Glomerular visceral epithelial cell (primary cell): ENCODE data around the gene MOSPD3.
A peak's percentile ranks its signal among the peaks of the same experiment; 100 is the strongest.

Experiments
- DNase-seq: peaks from one replicate; pipeline ENCODE4 v3.0.0-alpha.2; 2016; ENCODE audit errors: extremely low spot score

MOSPD3 gene

DNA sequence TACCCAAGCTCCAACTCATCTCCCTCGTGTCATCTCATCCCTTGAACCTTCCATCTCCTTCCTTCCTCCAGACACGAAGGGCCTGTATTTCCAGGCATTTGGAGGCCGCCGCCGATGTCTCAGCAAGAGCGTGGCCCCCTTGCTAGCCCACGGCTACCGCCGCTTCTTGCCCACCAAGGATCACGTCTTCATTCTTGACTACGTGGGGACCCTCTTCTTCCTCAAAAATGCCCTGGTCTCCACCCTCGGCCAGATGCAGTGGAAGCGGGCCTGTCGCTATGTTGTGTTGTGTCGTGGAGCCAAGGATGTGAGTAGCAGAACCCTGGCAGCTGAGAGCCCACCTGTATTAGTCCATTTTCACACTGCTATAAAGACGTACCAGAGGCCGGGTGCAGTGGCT, 20.7 kb upstream of the MOSPD3 start:
- DNase-seq = no peak

DNA sequence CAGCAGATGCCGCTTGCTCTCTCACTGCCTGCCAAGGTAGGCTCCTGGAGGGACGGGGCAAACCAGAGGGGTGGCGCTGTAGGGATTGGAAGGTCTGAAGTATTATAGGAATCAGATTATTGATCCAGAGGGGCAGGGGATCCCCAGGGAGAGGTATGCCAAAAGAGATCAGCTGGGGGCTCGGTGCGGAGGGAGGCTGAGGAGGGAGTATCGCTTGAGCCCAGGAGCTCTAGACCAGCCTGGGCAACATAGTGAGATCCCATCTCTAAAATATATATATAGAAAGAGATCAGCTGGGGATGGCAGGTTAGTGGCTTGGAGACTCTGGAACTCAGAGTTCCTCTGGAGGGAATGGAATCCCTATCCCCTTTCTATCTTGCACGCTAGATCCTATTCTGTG, 17.2 kb upstream of the MOSPD3 start:
- no peak for DNase-seq

DNA sequence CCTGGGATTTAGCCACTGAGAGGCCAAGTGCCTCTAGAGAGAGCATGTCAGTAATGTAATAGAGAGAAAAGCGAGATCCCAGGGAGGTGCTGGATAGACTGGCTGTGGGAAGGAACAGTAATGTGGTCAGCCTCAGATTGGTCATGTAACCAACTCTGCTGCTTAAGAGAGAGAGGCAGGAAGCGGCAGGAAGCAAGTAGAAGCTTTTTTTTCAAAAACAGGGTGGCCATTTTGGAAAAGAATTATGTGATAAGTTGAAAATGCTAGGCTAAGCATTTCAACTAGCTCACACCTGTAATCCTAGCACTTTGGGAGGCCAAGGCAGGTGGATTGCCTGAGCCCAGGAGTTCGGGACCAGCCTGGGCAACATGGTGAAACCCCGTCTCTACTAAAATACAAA, 13.9 kb upstream of the MOSPD3 start:
- DNase-seq = peak; percentile 15

DNA sequence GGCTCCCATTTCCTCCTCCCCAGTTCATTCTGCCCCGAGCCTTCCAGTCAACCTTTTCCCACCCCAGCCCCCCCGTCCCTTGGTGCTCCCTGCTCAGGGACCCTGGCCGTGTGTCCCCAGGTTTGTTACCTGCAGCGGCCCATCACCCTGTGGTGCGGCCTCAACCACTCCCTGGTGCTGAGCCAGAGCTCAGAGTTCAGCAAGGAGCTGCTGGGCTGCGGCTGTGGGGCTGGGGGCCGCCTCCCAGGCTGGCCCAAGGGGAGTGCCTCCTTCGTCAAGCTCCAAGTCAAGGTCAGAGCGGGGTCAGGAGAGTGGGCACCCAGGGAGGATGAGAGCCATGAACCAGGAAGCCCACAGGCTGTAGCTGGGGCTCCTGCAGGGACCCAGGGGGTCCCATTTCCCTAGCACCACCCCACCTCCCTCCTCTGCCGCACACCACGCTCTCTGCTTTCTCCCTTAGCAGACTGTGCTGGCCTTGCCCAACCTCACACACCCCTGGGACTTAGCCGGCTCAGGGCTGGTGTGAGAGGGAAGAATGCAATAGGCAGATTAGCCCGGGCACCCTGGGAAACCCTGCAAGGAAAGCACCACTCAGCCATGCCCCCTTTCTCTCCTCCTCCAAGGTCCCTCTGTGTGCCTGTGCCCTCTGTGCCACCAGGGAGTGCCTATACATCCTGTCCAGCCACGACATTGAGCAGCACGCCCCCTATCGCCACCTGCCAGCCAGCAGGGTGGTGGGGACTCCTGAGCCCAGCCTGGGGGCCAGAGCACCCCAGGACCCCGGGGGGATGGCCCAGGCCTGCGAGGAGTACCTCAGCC, 12.2 kb upstream of the MOSPD3 start:
- DNase-seq = no peak

DNA sequence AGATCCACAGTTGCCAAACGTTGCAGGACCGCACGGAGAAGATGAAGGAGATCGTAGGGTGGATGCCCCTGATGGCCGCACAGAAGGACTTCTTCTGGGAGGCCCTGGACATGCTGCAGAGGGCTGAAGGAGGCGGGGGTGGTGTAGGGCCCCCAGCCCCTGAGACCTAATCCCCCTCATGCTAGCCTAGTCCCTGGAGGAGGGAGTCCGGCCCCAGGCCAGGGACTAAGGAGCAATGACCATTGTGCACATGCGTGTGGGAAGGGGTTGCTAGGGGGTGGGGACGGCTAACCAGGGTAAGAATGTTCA, 11.7 kb upstream of the MOSPD3 start:
- no peak for DNase-seq

DNA sequence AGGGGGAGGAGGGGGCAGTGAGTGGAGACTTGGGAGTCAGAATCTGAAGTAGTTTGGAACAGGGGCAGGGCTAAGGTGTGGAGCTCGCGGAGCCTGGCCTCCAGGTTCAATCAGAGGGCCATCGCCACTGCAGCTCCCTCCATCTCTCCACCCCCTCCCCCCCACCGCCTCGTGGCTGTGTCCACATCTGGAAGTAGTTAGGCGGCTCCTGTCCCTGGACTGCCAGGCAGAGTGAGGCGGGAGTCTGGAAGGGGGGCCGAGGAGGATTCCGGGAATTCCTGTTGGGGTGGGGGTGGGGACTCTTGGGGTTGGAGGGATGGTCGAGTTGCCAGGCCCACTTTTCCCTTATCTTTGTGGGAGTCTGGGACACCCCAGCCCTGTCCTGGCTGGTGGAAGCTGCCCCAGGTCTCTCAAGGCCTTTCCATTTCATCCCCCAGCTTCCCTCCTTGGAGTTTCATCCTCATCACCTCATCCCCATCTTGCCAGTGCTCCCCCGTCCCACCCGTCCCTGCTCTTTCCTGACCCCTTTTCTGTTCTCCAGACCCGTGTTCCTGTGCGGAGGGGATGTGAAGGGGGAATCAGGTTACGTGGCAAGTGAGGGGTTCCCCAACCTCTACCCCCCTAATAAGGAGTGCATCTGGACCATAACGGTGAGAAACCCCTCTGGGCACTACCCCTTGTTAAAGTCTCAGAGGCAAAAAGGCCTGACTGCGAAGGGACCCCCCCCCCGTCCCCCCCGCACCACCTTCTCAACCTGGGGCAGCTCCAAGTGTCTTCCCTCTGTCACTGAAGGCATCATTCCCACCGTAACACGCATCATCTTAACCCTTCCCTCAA, 9.2 kb upstream of the MOSPD3 start:
- peak; percentile 51 for DNase-seq

DNA sequence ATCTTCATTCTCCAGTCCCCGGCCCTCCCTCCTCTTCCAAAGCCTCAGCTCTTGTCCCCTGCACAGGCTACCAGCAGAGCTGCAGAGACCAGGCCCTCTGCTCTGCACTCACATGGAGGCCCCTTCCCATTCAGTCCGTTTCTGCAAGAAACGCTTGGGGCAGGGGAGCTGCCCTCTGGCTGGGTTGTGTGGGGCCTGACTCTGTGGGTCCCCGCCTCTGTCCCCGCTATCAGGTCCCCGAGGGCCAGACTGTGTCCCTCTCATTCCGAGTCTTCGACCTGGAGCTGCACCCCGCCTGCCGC, 8.7 kb upstream of the MOSPD3 start:
- DNase-seq = no peak

DNA sequence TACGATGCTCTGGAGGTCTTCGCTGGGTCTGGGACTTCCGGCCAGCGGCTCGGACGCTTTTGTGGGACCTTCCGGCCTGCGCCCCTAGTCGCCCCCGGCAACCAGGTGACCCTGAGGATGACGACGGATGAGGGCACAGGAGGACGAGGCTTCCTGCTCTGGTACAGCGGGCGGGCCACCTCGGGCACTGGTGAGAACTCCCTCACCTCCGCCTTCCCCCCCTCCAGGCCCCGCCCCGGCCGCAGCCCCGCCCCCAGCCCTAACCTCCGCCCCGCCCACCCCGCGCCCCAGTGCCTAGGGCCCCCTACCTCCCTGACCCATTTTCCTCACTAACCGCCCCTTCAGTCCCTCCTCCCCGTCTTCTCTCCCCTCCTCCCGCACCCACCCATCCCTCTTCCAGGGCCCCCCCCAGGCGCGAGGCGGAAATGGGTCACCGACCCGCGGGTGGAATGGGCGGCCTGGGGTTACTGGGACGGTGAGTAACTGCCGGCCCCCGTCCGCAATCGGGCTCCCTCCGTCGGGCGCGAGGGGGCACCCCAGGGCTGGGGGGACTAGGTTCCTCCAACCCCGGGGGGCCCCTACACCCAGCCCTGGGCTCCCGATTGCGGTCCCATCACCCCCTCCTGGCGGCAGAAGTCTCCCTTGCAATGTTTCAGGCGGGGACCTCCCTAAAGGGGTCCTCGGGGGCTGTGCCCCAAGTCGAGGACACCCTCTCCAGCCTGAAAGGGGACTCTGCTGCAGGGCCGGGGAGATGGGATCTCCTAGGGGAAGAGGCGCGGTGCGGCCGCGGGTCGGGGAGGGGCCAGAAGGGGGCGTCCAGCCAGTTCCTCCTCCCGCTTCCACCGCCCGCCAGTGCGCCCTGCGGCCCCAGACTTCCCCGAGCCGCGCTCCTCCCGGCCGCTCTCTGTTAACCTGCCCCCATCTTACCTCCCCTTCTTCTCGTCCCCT, 8.0 kb upstream of the MOSPD3 start:
- peak; percentile 81 for DNase-seq

DNA sequence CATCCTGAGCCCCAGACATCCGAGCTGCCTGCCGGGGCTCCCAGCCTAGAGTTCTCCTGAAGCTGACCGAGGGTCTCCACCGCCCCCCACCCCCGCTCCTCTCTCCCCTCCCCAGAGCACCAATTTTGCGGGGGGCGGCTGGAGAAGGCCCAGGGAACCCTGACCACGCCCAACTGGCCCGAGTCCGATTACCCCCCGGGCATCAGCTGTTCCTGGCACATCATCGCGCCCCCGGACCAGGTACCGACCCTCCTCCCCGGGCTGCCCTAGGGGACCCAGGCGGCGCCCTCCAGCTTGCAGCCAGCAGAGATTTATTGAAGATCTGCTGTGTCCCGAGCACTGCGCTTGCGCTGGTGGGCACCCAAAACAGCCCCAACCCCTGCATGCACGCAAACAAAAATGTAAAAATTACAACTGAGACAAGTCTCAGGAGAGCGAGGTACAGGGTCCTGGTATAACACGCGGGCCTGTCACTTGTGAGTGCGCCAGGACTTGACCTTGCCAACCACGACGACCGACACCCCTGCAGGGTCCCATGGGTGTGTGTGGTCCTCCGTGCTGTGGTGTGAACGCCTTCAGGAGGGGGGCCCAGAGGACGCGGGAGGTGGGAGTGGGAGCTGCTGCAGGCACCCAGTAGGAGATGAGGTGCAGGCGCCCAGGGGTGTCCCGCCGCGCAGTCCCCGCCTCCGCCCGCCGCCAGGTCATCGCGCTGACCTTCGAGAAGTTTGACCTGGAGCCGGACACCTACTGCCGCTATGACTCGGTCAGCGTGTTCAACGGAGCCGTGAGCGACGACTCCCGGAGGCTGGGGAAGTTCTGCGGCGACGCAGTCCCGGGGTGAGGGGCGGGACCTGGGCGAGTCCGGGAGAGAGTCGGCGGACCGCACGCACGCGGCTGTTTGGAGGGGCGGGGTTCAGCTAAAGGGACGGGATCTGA, 7.1 kb upstream of the MOSPD3 start:
- DNase-seq = no peak

DNA sequence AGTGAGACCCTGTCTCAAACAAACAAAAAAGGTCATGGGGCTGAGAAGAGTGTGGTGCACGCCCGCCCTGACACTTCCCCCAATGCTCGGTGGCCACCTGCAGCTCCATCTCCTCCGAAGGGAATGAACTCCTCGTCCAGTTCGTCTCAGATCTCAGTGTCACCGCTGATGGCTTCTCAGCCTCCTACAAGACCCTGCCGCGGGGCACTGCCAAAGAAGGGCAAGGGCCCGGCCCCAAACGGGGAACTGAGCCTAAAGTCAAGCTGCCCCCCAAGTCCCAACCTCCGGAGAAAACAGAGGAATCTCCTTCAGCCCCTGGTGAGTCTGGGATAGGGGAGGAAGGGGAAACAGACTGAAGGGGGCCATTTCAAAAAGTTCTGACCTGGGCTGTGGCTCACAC, 6.0 kb upstream of the MOSPD3 start:
- no peak for DNase-seq

DNA sequence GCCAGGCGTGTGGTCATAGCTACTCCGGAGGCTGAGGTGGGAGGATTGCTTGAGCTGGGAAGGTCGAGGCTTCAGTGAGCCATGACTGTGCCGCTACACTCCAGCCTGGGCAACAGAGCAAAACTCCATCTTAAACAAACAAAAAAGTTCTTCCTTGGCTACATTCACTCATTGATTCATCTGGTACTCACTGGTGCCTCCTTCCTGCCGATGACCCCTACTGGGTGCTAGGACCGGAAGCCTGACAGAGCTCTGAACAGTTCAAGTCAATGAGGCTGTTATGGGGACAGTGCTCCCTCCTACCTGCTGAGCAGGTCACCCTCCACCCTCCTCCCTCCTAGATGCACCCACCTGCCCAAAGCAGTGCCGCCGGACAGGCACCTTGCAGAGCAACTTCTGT, 5.2 kb upstream of the MOSPD3 start:
- DNase-seq = no peak

DNA sequence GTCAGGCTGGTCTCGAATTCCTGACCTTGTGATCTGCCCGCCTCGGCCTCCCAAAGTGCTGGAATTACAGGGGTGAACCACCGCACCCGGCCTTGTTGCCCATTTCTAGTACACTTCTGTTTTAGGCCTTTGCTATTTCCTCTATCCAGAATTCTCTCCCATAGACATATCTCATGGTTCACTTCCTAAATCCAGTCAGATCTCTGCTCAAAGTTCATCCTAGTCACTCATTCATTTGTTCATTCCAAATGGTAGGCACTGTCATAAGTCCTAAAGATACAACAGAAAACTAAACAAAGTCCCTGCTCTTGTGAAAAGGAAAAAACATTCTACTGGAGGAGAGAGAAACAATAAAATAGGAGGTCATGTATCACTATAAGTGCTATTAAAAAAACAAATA, 2.4 kb upstream of the MOSPD3 start:
- DNase-seq = no peak

DNA sequence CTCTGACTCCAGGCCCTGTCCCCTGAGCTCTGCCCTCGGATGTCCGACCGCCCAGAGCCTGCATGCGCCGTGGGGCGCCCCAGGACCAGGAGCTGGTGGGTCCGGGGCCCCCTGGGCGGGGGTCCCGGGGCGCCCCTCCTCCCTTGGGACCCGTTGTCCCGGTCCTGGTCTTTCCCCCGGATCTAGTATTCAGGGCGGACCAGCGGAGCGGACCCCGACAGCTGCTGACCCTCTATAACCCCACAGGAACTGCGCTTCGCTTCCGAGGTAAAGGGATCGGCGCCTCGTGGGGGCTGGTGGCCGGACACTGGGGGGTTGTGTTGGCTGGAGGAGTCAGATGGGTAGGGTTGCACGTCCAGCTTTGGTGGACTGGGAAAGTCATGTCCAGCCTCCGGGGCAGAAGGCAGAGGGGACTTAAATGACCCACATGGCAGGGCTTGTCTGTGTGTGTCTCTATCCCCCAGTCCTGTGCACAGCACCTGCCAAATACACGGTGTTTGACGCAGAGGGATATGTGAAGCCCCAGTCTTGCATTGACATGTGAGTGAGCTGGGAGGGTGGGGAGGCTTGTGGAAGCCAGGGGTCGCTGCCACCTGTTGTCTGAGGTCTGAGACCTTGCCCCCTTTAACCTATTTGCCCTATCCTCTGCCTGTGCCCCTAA, 520 bp downstream of the MOSPD3 start:
- DNase-seq = no peak

DNA sequence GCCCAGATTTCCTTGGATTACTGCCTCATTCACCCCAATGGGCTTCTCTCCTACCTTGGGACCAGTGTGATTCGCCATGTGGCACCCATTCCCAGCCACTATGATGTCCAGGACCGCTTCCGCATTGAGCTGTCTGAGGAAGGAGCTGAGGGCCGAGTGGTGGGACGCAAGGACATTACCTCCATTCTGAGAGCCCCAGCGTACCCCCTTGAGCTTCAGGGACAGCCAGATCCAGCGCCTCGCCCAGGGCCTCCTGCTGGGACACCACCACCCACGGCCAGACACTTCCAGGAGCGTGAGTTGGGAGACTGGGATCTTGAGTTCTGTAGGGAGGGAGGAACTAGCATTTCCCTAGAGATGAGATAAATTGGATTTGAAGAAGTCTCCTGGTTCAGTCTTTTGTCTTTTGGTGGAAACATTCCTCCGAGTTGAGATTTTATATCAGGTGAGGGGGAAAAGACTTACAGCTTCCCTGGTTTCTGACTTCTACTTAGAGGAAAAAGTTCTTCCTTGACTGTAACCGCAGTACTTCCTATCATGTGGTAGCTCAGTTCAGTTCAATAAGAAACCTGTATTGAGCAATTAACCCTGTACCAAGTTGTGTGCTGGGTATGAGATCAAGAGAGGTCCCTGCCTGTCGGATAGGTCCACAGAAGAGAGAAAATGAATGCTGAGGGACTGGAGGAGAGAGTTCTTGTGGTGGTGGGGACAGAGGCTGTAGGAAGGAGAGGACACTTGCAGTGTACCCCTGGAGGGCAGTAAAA, 1.3 kb downstream of the MOSPD3 start:
- DNase-seq = no peak

DNA sequence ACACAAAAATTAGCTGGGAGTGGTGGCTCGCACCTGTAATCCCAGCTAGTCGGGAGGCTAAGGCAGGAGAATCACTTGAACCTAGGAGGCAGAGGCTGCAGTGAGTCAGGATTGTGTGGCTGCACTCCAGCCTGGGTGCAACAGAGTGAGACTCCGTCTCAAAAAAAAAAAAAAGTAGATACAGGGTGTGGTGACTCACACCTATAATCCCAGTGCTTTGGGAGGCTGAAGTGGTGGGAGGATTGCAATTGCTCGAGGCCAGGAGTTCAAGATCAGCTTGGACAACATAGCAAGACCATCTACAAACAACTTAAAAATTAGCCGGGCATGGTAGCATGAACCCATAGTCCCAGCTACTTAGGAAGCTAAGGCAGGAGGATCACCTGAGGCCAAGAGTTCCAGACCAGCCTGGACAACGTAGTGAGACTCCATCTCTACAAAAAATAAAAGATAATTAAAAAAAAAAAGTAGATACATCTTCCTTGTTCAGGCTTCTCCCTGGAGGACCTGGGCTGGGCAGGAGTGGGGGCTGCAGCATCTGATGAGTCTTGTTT, 2.0 kb downstream of the MOSPD3 start:
- no peak for DNase-seq

DNA sequence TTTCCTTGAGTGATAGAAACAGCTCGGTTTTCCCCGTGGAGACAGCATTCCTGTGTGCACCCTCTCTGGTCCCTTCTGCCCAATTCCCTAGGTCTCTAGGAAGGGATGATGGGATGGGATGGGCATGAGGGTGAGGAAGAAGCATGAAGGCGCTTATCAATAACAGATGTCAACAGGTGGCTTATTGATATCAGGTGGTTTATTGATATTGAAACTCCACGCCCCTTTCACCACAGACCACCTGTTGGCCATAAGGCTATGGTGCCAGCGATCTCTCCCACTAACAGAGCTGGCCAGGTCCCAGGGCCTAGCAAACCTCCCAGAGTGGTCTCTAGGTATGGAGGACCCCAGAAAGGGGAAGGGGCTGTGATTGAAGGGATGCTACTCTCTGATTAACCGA, 7.9 kb downstream of the MOSPD3 start:
- DNase-seq = no peak

DNA sequence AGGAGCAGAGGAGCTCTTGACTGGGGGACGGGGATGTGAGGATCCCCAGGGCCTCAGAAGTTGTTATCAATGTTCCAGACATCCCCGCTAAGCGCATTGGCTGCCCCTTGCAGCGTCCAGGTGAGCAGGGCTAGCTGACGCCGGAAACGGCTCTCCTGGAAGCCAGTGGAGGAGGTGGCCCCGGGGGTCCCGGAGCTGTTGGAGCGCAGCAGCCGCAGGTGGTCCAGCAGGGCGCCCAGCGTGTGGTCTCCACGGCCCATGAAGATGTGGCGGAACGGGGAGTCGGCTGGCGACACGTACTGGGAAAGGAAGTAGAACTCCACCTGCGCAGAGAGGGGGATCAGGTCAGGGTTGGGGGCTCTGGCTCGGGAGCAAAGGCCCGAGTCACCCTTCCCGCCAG, 8.5 kb downstream of the MOSPD3 start:
- no peak for DNase-seq

DNA sequence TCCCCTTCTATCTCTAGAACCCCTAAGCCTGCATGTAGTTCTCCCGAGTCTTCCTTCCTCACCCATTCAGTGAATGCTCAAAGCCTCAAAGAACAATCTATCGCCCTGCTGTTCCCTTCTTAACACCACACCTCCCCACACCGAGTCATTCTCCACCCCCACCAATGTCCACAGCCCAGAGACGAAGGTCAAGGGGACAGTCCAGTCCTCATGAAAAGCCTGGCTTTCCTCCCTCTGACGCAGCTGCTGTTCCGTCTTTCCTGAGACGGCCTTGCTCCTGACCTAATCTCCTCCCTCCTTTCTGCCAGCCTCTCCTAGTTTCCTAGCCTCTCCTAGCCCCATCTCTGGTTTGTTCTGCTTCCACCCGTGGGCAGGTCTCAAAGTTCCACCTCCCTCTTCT, 9.2 kb downstream of the MOSPD3 start:
- DNase-seq = no peak

DNA sequence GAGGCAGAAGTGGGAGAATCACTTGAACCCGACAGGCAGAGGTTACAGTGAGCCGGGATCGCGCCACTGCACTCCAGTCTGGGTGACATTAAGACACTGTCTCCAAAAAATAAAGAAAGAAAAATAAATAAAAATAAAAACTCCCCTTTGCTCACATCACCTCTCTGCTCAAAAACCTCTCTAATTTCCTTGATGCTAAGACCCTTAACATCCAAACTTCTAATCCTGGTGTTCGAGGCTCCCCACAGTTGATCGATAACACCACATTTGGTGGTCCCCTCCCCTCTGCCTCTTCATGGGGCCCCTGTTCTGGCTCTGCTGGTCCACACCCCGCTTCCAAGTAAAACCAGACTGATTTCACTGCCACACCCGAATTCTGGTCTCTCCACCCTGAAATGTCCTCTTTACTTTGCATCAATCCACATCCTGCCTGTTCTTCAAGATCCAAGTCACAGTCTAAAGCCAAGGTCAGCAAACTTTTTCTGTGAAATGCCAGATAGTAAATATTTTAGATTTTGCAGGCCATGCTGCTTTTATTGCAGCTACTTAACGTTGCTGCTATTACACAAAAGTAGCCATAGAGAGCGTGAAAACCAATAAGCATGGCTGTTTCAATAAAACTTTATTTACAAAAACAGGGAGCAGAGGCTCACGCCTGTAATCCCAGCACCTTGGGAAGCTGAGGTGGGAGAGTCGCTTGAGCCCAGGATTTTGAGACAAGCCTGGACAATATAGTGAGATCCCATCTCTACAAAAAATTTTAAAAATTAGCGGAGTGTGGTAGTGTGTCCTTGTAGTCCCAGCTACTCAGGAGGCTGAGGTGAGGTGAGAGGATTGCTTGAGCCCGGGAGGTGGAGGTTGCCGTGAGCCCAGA, 11.8 kb downstream of the MOSPD3 start:
- DNase-seq = no peak
